GM18519 (cell line): Measurements from ENCODE around the gene TOPORS.

Experiments
- ATAC-seq: cut with Tn5 transposase; IDR thresholded peaks from one replicate; pipeline ENCODE4 v1.9.1; 2021; ENCODE audit warnings: mild to moderate bottlenecking, moderate library complexity; ENCODE audit not compliant: unreplicated experiment, low FRiP score

Gene TOPORS

DNA sequence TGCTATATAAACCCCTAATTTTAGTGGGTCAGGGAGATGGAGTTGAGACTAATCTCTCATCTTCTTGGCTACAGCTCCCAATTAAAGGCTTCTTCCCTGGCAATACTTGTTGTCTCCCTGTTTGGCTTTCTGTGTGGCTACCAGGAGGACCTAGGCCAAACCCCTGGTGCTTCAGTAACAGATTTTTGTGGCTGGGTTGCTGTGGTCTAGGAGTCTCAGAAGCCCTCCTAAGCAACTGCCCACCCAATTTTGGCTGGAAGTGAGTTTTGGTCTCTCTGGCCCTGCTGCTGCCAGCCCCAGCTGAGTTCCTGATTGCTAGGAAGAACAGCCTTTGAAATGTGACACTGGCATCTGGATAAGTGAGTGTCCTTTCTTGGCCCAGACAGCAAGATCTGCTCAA lies 36.1 kb downstream of the TOPORS start:
- no peak for ATAC-seq

DNA sequence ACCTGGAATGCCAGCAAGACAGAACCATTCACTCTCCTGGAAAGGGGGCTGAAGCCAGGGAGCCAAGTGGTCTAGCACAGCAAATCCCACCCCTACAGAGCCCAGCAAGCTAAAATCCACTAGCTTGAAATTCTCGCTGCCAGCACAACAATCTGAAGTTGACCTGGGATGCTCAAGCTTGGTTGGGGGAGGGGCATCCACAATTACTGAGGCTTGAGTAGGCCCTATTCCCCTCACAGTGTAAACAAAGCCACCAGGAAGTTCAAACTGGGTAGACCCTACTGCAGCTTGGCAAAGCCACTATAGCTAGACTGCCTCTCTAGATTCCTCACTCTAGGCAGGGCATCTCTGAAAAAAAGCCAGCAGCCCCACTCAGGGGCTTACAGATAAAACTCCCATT lies 43.7 kb downstream of the TOPORS start:
- no peak for ATAC-seq

DNA sequence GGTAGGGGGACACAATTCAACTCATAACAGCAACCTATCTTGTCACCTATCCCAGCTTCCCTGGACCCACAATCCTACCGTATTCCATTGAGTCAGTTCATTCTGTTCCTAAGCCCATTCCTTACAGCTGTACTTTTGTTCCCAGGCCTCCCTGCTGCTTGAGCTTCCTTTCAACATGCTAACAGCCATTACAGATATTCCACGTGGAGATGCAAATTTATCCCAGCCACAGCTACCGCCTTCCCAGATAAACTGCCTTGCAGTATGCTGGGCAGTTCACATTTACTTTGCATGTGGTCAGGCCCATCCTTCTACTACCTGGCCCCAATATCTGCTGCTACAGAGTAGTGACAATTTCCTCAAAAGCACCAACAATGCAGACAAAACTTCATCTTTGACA lies 49.4 kb downstream of the TOPORS start:
- no peak for ATAC-seq

DNA sequence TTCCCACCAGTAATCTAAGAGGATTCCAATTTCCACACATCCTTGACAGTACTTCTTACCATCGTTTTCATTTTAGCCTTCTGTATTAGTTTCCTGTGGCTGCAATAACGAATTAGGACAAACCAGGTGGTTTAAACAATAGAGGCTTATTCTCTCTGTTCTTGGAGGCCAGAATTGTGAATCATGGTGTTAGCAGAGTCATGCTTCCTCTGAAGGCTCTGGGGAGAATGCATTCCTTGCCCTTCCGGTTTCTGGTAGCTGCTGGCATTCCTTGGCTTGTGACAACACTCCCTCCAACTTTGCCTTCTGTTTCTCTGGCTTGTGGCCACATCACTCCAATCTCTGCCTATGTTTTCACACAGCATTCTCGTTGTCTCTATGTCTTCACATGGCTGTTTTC lies 49.9 kb downstream of the TOPORS start:
- no peak for ATAC-seq

DNA sequence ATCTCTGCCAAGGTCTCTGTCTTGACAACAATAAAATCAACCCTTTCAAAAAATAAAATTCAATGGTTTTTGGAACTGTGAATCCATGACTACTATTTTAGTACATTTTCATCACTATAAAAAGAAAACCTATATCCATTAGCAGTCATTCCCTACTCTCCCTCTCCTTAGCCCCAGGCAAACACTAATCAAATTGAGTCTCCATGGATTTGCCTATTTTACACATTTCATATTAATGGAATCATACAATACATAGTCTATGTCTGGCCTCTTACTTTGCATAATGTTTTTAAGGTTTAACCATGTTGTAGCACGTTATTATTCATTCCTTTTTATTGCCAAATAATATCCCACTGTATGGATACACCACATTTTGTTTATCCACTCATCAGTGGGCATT lies 50.5 kb downstream of the TOPORS start:
- ATAC-seq, result no peak

DNA sequence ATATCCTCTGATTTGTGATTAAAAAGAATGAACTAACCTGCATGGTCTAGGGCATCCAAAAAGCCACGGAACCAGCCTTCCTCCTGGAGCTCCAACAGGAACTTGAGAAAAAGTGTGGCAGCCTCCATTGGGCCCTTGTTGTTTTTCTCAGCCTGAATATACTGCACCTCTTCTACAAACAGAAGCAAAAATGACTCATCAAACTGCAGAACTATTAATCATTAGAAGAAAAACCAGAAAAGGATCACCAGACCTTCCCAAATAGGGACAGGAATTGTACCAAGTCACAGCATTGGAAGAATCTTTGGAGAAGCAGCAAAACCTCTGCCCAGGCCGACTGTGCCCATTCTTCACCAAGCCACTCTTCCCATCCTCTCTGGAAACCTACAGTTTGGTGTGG lies 51.6 kb downstream of the TOPORS start:
- no peak for ATAC-seq

DNA sequence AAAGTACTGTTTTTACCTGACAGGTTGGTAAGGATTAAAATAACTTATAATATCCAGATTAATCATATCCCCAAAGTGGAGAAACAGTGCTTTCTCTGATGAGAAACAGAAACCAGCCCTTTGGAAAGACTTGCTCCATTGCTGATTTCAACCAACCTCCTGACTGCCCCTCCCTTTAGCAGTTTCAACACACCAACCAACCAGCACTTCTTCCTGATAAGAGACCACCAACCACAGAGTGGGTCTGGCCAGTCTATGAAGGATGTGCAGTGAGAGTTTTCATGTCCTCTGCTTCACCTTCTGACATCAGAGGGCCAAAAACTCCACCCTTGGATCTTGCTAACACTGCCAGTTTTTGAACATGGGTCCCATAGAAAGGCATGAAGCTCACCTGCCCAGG lies 54.5 kb downstream of the TOPORS start:
- no peak for ATAC-seq

DNA sequence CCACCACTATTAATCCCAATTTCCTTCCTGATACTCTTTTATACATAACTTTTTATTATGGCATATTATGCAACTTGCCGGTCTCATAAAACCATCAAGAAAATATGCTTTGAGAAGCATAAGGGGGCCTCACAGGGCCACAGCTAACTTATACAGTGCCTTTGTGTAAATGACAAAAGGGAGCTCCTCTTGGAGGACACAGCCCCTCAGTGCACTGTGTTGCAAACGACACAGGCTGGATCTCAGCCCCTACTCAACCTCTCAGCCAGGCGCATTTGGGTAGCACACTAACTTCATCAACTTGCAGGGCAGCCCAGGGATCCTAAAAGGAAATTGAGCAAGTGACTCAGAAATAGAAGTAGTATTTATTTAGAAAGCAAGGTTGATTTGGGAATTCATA lies 61.8 kb downstream of the TOPORS start:
- ATAC-seq, result no peak
